ENCODE measurements around the gene FKBP6.

DNA sequence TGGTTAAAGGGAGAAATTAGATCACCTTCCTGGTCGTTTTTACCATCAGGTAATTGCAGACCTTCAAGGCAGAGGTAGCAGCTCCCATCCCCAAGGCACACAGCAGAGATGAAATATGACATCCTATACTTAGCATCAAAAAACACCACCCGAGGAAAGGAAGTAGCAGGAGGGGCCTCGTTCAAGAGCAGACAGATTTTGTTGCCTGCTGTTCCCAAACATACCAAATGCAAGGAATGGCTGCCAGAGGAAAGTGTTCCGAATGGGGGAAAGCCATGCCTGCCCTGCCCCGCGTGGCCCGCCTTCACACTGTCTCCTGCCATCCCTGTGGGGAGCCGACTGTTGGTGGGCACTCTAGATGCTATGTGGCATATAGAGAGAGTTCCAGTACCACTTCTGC lies 18.0 kb downstream of the FKBP6 start:
- TF ChIP-seq CTCF (IDR thresholded peaks at IDR 0.05 in 8 of 11, conservative IDR thresholded peaks at IDR 0.05 in 3 of 11): no peak
- TF ChIP-seq POLR2A (IDR thresholded peaks at IDR 0.05): no peak

All from spleen (tissue), 7 donors.